ENCODE results near the gene RAD51B.

DNA sequence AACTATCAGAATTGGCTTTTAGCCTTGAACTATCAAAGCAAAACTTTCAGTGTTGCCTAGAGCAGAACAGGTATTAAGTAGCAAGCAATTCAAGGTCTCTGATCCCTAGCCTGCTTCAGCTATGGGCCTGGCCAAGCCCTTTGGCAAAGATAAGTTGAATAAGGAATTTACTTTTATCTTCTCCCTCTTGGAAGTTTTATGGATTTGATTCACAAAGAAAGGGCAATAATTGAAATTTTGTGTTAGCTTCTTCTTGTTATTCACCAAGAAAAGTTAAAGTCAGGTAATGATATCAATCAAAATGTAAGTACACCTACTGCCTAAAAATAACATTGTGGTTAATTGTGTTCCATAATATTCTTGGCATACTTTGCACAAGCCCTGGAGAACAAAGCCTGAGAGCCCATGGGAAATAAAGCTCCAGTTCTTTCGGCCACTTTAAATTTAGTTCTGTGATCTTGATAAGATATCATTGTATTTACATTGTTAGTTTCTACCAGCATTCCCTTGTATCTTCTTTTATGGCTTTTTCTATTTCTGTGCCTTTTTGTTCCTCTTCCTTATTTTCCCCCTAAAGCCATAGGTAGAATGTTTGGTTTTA is 158.0 kb downstream of the RAD51B start:
- TF ChIP-seq, protein P1, sequence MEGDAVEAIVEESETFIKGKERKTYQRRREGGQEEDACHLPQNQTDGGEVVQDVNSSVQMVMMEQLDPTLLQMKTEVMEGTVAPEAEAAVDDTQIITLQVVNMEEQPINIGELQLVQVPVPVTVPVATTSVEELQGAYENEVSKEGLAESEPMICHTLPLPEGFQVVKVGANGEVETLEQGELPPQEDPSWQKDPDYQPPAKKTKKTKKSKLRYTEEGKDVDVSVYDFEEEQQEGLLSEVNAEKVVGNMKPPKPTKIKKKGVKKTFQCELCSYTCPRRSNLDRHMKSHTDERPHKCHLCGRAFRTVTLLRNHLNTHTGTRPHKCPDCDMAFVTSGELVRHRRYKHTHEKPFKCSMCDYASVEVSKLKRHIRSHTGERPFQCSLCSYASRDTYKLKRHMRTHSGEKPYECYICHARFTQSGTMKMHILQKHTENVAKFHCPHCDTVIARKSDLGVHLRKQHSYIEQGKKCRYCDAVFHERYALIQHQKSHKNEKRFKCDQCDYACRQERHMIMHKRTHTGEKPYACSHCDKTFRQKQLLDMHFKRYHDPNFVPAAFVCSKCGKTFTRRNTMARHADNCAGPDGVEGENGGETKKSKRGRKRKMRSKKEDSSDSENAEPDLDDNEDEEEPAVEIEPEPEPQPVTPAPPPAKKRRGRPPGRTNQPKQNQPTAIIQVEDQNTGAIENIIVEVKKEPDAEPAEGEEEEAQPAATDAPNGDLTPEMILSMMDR (IDR thresholded peaks at IDR 0.05), result no peak
- TF ChIP-seq POLR2AphosphoS5 (IDR thresholded peaks at IDR 0.05), result no peak
- TF ChIP-seq POLR2A (IDR thresholded peaks at IDR 0.05), result no peak
